Amniotic epithelial cell (primary cell): Measurements from ENCODE around the gene LIMA1.

Experiments used
- DNase-seq: peaks from one replicate; pipeline ENCODE4 v3.0.0-alpha.2; 2010; ENCODE audit warnings: low read depth

Gene LIMA1

GRCh38 chr12:50215033-50215432, 68.3 kb downstream of the LIMA1 start:
- DNase-seq, result peak; percentile 52

GRCh38 chr12:50214018-50214417, 69.3 kb downstream of the LIMA1 start:
- DNase-seq, result no peak

GRCh38 chr12:50213439-50213838, 69.9 kb downstream of the LIMA1 start:
- no peak for DNase-seq

DNA sequence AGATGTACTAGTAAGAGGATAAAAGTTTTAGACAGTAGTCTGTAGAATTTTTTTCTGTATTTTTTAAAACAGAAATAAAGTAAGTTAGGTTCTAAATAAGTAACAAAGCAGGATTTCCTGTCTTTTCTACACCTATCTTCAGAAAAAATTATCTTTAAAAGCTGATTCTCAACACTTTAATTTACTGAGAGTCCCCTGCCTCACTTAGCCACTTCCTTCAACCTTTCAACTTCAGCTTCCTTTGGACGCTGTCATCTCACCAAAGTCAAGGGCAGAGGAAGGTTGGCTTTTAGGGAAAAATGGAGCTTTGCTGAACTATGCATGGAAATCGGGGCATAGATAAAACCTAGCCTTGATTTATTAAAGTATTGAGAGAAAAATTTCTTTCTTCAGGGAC, 71.3 kb downstream of the LIMA1 start:
- DNase-seq, result no peak

GRCh38 chr12:50211392-50212070, 71.8 kb downstream of the LIMA1 start:
- DNase-seq, result peak; percentile 56

DNA sequence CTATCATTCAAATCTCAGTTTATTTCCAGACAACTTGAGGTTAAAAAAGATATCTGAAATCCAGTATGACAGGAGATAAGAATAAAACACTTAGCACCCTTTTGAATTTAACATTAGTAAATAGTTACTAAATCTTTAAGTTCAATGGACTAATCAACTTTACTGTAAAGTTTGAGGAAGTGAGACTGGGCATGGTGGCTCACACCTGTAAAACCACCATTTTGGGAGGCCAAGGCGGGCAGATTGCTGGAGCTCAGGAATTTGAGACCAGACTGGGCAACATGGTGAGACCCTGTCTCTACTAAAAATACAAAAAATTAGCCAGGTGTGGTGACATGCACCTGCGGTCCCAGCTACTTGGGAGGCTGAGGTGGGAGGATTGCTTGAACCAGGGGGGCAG, 75.9 kb downstream of the LIMA1 start:
- no peak for DNase-seq

DNA sequence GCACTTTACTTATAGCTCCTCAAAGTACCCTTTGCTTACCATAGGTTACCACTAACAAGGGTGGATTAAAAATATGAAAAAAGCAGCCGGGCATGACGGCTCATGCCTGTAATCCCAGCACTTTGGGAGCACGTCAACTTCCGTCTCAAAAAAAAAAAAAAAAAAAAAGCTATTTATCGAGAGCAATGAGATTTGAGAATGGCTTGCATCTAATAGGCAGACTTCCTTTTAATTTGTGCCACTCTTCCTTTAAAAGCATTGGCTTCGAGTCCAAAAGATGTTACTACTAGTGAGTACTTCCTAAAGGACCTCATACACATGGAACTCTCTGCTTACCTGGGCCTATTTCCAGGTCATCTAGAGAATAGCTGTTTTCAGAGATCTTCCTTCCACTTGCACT, 77.7 kb downstream of the LIMA1 start:
- no peak for DNase-seq

- peak; percentile 45 for DNase-seq
Observed at GRCh38 chr12:50203691-50204090, 79.6 kb downstream of the LIMA1 start.

- peak; percentile 95 for DNase-seq
Observed at GRCh38 chr12:50201987-50202521, 81.3 kb downstream of the LIMA1 start.

- peak; percentile 89 for DNase-seq
Observed at GRCh38 chr12:50200552-50201273, 82.6 kb downstream of the LIMA1 start.

DNA sequence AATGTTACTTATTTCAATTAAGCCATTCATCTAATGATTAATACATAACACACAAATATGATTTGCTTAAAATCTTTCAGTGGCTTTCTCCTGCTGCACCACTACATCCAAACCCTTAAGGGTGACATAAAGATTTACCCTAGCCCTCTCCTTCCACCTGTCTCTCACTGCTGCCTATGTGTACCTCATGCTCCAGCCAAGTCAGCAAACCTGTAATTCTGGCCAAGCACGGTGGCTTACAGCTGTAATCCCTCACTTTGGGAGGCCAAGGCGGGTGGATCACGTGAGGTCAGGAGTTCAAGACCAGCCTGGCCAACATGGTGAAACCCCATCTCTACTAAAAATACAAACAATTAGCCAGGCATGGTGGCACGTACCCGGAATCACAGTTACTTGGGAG, 84.5 kb downstream of the LIMA1 start:
- DNase-seq, result no peak

GRCh38 chr12:50197297-50197727, 86.0 kb downstream of the LIMA1 start:
- DNase-seq, result peak; percentile 36

DNA sequence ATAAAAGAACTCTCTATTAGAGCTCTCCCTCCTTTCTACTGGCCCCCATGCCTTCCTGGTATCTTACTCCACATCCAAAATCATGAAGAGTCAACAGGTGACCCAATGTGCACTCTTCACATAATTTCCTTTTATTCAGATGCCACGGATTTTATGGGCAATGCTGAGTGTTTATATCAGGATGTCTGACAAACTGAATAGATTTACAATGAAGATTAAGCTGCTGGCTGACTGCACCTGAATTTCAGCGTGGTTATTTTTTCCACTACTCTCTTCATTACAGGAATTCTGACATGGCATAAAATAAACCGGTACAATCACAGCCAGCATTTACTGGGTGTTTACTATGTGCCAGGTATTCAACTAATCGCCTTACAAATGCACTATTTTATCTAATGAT, 86.8 kb downstream of the LIMA1 start:
- no peak for DNase-seq

DNA sequence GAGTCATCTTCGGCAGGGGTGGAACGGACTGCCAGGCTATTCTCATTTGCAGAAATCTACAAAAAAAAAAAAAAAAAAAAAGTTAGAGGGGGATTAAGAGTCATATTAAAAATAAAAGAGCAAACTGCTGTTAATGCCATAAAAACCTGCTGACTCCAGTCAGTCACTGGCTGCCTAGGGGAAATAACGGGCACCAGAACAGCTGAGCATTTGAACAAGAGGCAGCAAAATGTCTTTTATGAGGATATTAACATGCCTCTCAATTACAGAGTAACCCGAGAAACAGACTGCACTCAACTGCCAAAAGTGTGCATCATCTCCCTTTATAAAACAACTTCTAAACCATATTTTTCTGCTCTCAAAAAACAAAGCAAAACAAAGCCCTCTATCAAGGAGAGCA, 87.5 kb downstream of the LIMA1 start:
- DNase-seq, result no peak

DNA sequence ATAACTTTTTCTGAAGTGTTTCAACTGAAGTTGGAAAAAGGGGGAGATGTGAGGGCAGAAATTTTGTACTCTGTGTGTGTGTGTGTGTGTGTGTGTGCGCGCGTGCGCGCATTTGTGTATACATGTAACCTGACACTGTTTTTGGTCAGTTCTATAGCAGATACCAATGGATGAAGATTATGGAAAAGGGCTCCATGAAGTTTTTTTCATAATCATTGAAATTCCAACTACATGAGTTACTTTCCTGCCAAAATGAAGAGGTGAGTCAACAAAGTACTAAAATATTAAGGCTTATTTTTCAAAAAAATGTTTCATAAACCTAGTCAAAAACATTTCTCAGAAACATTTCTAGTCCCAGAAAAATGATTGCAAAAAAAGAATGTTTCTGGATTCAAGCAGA, 90.4 kb downstream of the LIMA1 start:
- DNase-seq, result peak; percentile 69

GRCh38 chr12:50192236-50192635, 91.1 kb downstream of the LIMA1 start:
- DNase-seq, result no peak

DNA sequence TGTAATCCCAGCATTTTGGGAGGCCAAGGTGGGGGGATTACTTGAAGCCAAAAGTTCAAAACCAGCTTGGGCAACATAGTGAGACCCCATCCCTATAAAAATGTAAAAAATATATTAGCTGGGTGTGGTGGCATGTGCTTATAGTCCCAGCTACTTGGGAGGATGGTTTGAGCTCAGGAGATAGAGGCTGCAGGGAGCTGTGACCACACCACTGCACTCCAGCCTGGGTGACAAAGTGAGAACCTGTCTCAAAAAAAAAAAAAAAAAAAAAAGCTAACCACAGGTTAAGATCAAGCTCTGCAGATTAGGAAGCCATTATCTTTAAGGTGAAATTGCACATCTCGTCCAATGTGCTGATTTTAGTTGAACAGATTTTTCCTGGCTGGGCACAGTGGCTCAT, 92.5 kb downstream of the LIMA1 start:
- no peak for DNase-seq

DNA sequence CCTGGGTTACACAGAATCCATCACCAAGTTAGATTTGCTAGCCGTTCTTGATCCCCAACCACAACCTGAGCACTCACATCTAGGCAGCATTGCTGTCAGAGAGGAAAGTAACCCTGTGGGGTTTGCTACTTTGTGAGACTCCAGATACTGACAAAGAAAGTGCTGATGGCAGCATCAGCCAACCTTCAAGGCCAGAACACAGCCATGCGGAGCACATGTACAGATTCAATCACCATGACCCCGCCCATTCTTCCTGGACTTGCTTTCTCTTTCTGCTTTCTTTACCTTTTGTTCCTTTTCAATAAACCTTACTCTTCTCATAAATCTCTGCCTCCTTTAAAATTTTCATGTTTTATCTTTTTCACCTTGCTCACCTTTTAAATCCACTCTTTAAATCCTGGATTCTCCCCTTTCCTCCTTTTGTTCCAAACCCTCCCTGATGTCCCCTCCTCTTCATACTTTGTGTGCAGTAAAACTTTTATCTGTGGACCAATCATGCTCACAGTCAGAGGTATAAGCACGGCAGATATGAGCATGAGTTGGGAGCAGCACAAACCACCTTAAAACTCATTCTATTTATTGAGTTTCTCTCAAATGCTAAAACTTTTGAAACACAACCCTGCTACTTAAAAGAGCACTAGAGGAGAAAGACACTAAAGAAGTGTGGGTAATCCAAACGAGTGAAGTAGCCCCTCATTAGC, 94.3 kb downstream of the LIMA1 start:
- DNase-seq, result peak; percentile 28

GRCh38 chr12:50188241-50188781, 95.0 kb downstream of the LIMA1 start:
- peak; percentile 88 for DNase-seq

- peak; percentile 95 for DNase-seq
Observed at GRCh38 chr12:50187084-50187900, 96.0 kb downstream of the LIMA1 start.

GRCh38 chr12:50186681-50187080, 96.6 kb downstream of the LIMA1 start:
- peak; percentile 67 for DNase-seq
